NOMO-1 (cell line): ENCODE data around the gene CREBZF.
"Not testable (repeated sequence)": the region's sequence is repeated elsewhere in the genome, so short reads cannot be mapped to it uniquely, and the experiment has no call there.

Experiments used
- DNase-seq, 2 experiments: peaks; one replicate each; lab custom pipeline; 2025; ENCODE audit not compliant: unreplicated experiment in 2 of 2; lab: John Stamatoyannopoulos, UW

Gene CREBZF

DNA sequence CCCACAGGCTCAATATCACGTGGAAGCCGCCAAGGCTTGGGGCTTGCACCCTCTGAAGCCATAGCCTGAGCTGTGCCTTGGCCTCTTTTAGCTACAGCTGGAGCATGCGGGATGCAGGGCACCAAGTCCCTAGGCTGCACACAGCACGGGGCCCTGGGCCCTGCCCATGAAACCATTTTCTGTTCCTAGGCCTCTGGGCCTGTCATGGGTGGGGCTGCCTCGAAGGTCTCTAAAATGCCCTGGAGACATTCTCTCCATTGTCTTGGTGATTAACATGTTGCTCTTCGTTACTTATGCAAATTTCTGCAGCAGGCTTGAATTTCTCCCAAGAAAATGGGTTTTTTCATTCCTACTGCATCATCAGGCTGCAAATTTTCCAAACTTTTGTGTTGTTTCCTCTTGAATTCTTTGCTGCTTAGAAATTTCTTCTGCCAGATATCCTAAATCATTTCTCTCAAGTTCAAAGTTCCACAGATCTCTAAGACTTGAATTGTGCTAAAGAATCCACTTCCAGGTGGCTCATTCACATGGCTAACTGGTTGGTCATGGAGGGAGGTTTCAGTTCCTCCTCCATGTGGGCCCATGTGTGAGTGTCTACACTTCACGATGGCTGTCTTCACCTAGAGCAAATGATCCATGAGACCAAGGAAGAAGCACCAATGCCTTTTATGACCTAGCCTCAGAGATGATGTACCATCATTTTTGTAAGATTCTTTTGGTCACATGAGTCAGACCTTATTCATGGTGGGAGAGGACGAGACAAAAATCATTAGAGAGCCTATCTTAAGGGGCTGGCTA is 7.4 kb upstream of the CREBZF start:
- no peak for DNase-seq

DNA sequence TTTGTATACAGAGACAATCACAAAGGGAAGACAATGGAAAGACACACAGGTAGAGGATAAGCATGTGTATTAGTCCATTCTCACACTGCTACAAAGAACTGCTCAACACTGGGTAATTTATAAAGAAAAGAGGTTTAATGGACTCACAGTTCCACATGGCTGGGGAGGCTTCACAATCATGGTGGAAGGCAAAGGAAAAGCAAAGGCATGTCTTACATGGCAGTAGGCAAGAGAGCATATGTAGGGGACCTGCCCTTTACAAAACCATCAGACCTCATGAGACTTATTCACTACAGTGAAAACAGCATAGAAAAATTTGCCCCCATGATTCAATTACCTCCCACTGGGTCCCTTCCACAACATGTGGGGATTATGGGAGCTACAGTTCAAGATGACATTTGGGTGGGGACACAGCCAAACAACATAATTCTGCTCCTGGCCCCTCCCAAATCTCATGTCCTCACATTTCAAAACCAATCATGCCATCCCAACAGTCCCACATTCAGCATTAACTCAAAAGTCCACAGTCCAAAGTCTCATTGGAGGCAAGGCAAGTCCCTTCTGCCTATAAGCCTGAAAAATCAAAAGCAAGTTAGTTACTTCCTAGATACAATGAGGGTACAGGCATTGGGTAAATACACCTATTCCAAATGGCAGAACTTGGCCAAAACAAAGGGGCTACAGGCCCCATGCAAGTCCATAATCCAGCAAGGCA is 6.2 kb upstream of the CREBZF start:
- not testable (repeated sequence) for DNase-seq

DNA sequence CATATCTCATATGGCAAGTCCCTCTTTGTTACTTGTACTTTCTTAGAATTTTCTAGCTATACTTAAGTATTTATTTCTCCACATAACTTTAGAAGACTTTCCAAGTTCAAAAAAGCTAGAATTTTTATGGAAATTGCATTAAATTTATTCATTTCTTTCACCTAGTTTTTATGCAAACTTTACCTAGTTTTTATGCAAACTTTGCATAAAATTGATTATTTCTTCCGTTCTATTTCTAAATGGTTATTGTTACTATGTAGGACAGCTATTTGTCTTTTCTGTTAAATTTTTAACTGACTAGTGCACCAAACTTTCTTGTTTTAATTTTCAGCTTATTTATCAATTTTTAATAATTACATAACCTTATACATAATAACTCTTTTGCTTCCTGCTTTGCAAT is 3.2 kb upstream of the CREBZF start:
- DNase-seq, result no peak

DNA sequence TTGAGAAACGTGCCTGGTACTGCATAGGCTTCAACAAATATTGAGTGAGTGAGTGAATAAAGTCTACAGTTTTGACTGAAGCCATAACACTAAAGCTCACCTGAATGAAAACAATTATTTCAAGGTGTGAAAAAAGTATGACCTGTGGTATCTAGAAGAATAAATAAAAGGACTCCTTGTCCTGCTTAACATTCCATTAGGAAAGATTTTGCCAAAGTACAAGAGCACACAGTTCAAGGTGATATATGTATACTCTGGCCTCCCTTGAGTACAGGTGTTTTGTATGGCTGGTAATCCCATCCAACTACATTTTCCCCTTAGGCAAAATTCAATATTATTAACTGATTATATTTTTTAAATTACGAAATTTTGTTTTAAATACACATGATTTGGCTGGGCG is 1.8 kb upstream of the CREBZF start:
- no peak for DNase-seq

DNA sequence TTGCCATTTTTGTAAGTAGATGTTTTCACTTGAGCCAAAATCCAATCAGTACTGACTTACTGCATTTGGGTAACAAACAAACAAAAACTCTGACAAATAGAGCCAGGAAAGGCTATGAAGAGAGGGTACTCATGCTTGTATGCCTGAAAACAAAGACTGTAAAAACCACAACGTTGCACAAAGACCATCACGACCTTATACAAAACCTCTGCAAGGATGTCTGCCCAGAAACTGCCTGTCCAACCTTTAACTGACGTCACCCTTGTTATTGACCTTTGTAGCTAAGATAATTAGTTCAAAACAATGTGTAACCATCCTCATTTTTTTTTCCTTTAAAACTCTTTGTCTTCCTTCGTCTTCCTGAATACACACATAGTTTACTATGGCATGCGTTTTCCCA is 804 bp upstream of the CREBZF start:
- no peak for DNase-seq

DNA sequence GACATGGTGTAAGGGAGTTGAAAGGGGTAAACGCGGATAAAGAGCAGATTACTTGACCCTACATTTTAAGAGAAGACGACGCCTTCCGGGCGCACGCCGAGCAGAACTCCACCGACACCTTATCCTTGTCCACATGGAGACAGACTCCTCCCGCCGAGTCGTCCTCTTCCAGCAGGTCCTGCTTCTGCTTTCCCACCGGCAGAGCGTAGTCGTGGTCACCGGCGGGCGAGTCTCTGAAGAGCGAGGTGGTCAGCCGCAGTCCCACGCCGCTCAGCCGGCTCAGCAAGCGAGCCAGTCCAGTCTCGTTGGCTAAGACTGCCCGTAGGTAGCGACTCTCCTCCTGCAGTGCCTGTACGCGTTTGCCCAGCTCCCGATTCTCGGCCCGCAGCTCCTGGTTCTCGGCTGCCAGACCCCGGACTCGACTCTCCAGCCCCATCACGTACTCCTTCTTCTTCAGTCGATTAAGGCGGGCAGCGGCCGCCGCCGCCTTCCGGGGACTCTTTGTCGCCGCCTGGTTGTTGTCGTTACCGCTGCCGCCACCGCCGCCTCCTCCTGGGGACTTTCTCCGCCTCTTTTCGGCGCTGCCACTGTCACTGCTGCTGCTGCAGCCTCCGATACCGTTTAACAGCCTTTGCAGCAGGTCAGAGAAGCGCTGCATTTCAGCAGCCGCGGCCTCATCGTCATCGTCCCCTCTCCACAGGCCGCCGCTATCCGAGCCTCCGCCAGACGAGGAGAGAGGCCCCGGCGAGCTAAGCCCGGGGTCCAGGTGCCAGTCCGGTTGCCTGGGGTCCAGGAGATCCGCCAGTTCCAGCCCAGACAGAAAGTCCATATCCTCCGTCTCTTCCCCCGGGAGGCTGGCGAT is 945 bp downstream of the CREBZF start:
- peak; percentile 76 to 85 for DNase-seq

DNA sequence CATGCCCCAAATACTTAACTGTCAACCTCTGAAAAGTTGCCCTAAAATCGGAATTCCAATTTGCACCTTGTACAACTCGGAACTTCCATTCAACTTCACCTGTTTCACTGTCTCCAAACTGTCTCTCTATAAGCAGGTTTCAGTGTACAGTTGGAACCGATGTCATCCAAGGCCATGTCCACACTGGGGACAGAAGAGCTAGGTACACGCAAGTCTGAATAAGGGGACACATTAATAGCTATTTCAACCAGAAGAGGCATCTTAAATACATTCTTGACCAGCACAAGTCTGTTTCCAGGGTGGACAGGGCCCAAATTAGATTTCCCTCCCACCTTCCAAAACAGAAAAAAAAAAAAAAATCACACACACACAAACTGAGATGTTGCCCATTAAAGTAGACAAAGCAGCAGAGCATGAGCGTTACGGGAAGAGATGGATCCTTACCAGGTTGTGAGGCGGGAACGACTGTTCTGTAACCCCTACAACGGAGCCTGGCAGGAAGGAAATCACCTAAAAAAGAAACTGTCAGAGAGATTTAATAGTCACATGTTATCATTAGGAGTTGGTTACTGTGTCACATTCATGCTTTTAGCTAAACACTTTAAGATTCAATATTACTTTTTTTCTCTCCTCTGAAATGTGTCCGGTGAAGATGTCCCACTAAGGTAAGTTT is 1.7 kb downstream of the CREBZF start:
- DNase-seq, result peak in 1 of 2 experiments; percentile 10

DNA sequence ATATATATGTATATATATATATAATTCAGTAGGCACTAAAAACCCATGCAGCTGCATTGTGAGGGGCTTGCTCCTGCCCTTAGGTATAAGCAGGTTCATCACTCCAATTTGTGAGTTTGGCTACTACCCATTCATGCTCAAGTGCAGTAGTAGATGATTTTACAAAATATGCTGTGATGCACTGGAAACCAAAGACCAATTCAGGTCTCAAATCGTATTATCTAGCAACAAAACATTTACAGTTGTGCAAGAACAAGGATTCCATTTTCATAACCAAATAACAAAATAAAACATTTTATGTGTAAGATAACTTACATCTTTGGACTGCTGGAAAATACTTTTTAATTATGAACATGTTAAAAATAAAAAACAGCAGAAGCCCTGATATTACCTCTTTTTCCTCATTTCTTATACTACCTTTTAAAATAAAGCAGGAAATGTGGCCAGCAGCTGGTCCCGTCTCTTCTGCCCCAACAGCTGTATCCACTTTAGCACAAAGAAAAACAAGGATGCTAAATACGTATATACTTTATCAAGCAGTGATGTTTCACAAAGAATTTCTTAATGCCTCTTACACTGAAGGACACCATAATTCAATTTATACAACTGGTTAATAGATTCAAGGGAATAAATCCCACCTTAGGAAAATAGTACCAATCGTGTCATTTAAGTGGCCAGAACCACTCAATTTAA is 2.8 kb downstream of the CREBZF start:
- no peak for DNase-seq

DNA sequence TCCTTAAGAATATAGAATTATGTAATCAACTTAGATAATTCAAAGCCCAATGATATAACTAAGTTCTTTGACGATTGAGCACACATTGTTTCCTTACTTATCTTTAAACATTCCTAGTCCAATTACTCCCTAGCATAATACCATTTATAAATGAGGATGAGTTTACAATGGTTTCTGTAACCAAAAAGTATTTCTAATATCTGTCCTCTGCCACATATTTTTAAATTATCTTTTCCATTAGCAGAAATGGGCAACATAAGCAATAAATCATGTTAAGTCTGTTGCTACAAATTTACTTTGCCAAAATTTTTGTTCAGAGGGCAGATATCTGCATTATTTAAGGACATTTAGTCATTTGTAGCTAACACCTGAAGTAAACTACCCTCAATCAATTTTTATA is 6.7 kb downstream of the CREBZF start:
- no peak for DNase-seq

DNA sequence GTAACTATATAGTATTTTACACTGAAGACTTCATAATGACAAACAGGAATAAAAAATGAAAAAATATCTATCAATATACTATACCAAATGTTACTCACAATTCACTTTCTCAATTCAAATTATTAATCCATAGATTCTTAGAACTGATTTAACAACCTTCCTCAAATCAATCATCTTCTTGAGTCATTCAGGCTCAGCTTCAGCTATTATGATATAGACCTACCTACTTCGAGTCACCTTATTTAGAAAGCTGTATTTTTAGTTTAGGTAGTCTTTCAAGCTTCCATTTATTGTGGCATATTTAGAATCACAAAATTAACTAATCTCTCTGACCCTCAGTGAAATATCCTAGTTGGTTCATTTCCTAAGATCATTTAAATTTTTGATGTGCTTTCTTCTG is 8.2 kb downstream of the CREBZF start:
- DNase-seq, result no peak

DNA sequence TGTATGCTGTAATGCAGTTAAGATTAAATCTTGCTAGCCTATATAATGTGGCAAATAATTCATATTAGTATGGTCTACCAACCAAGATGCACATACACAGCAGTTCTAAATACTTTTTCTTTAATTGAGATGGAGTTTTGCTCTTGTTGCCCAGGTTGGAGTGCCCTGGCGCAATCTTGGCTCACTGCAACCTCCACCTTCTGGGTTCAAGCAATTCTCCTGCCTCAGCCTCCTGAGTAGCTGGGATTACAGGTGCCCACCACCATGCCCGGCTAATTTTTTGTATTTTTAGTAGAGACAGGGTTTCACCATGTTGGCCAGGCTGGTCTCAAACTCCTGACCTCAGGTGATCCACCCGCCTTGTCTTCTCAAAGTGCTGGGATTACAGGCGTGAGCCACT is 10.6 kb downstream of the CREBZF start:
- not testable (repeated sequence) for DNase-seq

DNA sequence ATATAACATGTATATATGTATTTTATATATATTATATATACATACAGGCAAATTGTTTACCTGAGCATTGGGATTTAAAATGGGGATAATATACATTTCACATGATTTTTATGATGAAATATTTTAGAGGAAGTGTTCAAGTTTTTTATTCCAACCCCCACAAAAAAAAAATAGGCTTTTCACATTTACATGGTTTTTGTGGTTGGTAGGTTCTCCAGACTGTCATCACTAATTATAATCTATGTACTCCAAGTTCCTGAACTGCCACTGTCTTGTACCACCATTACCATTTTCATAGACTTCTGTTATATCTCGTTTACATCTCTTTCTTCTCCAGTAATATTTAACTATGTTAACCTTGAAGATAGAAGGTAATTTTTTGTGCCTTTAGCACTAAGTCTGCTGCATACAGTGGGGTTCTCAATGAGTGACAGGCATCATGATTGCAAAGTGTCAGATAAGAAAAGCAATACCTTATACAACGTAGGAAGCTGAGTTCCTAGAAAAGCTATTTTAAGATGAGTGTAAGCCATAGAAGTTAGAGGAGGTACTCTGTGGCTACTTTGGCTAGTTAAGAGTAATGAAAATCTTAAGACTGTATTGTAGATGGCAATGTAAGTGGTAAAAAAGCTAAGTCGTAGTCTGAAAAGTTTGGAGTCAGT is 12.0 kb downstream of the CREBZF start:
- peak; percentile 14 to 79 for DNase-seq

DNA sequence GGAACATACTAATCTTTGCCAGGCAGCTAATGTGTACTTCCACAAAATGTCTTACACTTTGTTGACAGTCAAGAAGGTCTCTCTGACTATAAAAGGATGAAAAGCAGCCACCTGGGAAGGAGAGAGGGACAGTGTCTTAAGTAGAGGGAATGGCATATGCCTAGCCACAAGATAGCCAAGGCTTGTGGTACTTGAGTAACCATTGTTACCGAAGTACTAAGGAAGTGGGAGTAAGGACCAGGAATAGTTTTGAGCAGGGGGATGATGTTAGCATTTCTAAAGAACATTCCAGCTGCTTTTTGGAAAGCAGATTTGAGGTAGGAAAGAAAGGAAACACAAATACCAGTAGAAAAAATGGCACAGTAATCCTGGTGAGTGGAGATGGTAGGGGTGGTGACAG is 13.8 kb downstream of the CREBZF start:
- DNase-seq, result no peak

DNA sequence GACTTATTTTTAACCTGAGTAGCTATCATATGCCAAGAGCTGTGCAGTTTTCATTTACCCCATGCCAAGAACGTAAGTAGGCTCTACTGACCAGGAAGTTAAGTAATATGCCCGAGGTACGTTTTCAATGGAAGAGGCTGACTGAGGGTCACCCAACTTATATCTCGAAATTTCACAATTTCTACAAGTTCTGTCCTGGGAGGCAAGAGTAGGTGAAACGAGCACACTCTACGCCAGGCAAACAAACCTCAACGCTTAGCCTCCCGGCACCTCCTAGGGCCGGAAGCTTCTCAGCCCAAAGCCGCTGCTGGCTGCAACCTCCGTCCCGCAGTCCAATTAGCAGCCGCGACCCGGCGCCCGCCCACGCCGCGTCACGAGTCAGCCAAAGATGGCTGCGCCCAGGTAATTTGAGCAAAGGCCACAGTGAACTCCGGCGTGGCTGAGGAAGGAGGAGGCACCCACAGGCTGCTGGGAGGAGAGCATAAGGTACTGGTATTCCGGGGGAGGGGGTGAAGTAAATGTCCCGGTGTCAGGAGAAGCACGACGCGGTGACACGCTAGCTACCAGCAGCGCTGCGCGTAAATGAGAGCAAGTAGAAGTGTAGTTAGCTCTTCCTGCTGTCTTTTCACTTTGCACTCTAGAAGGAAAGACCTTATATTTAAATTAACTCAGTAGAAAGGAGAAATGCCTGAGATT is 17.2 kb downstream of the CREBZF start, which contains the start of gene TMEM126A:
TMEM126A (plus strand) TSS at position 364 of the 696 bp plus-strand sequence. CDS start 2,289 bp downstream, outside the sequence.
- peak; percentile 92 to 93 for DNase-seq

DNA sequence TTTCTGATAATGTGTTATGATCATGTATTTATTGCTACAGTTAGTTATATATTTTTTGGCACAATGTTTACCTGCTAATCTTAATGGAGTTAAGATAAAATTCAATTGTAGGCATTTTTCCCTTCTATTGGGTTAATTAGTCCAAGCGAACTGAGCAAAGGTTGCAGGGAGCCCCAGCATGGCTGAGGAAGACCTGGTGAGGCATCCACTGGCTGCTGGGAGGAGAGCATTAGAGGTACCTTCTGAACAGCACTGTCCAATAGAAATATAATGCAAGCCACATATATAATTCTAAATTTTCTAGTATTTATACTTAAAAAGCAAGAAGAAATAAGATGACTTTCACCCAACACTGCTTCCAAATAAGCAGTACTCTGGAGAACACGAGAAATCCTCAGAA is 17.9 kb downstream of the CREBZF start:
- no peak for DNase-seq

DNA sequence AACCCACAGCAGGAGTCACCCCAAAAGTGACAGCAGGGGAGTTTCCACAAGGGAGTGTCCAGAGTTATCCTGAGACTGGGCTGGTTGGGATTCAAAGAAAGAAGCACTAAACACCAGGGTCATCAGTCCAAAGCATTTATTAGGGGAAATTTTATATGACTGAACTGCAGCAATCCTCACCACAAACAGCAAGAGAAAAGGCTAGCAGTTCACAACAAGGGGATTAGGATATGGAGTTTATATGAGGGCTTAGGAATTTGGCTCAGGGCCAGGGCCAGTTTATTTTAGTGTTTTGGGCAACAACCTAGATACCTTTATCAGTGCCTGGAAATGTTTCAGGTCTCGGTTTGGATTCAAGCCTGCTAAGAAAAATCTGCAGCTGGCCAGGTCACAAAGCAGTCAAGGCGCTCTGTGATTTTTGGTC is 21.7 kb downstream of the CREBZF start:
- no peak for DNase-seq

DNA sequence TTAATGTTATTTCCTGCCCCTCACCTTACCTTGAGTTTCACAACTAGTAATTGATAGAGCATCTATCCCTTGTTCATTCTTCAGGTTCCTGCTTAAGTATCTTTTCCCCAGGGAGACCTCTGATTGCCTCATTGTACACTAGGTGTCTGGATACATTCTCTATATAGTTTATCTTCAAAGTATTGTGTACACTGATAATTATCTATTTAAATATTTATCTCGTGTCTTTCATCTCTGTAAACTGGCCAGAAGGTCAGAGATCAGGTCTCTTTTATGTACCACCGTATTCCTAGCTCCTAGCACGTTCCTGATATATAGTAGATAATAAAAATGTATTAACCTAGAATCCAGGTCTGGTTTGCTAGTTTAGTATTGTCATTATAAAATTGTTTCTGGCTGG is 30.2 kb downstream of the CREBZF start:
- DNase-seq, result no peak

DNA sequence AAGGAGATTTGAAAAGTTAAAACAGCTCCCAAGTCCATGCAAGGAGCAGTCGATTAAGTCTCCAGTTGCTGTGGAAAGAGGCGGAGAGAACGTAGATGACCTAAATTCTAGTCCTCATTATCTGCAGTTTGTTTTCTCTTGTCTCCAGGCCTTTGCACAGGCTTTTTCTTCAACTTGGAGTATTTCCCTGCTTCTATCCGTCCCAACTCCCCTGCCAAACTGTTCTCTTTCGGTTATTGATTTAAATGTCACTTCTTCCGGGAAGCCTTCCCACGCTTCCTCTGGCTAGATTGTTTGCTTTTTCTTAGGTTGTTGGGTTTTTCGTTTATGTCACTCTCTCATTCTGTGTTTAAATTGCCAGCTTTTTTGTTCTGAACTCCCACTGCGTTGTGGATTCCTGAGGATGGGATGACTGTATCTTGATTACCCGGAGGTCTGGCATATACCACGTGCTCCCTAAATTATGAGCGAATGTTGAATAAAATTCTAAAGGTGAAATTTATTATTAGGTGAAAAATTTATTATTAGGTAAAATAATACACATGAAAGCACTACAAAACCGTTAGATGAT is 36.1 kb downstream of the CREBZF start:
- peak in 1 of 2 experiments; percentile 53 for DNase-seq
